WTC11 (cell line): ENCODE data around the gene AKT1S1. TPM values are rescaled to one million over a fixed set of nuclear protein-coding genes. Genes with fewer than 3 reads are reported as not detected.

Experiments
- ATAC-seq: fragments of 200-7000 bp; cut with Tn5 transposase; 2 replicates; pipeline ENCODE4 v1.10.0; 2021; ENCODE audit warnings: mild to moderate bottlenecking, moderate library complexity
- CTCF ChIA-PET: fragments of 300-600 bp; sonication (Branson Sonifier 250); formaldehyde crosslinking; loops from one replicate; lab custom pipeline; 2021; ENCODE audit warnings: antibody characterized with exemption; lab: Charles Lee
- POLR2A ChIA-PET: fragments of 350-600 bp; sonication (Branson Sonifier 250); formaldehyde crosslinking; loops from one replicate; lab custom pipeline; 2021; ENCODE audit warnings: antibody characterized with exemption; lab: Charles Lee
- DNase-seq: peaks from one replicate; pipeline ENCODE4 v3.0.0; 2021; ENCODE audit warnings: low spot score
- H3K27ac Mint-ChIP-seq: 2 replicates; pipeline ENCODE4 v1.8.0; 2021; ENCODE audit warnings: mixed read lengths
- H3K27me3 Mint-ChIP-seq: 2 replicates; pipeline ENCODE4 v1.8.0; 2021; ENCODE audit warnings: low read depth, mild to moderate bottlenecking, moderate library complexity, mixed read lengths
- H3K36me3 Mint-ChIP-seq: 2 replicates; pipeline ENCODE4 v1.8.0; 2021; ENCODE audit warnings: mixed read lengths
- H3K4me1 Mint-ChIP-seq: 2 replicates; pipeline ENCODE4 v1.8.0; 2022; ENCODE audit warnings: mixed read lengths
- H3K4me3 Mint-ChIP-seq: 2 replicates; pipeline ENCODE4 v1.8.0; 2021; ENCODE audit warnings: mild to moderate bottlenecking, moderate library complexity, mixed read lengths
- H3K9me3 Mint-ChIP-seq: 2 replicates; pipeline ENCODE4 v1.8.0; 2021; ENCODE audit warnings: mixed read lengths
- ESRRA ChIP-seq: sonication (generic); formaldehyde crosslinking; IDR thresholded peaks from 2 replicates; pipeline ENCODE4 v1.8.1; 2022; ENCODE audit warnings: mild to moderate bottlenecking, missing genetic modification reagents, borderline replicate concordance
- ETV6 ChIP-seq: sonication (generic); formaldehyde crosslinking; IDR thresholded peaks from 2 replicates; pipeline ENCODE4 v1.8.1; 2022; ENCODE audit warnings: mild to moderate bottlenecking, missing genetic modification reagents
- NFYB ChIP-seq: sonication (generic); formaldehyde crosslinking; conservative IDR thresholded peaks from 2 replicates; pipeline ENCODE4 v1.8.0; 2022; ENCODE audit warnings: low read depth, missing genetic modification reagents
- PRDM15 ChIP-seq: sonication (generic); formaldehyde crosslinking; IDR thresholded peaks from 2 replicates; pipeline ENCODE4 v1.8.0; 2022; ENCODE audit warnings: missing genetic modification reagents
- TEAD4 ChIP-seq: sonication (generic); formaldehyde crosslinking; IDR thresholded peaks from 2 replicates; pipeline ENCODE4 v1.8.0; 2022; ENCODE audit warnings: mild to moderate bottlenecking, missing genetic modification reagents
- USF1 ChIP-seq: sonication (generic); formaldehyde crosslinking; IDR thresholded peaks from 2 replicates; pipeline ENCODE4 v1.8.0; 2022; ENCODE audit warnings: mild to moderate bottlenecking, missing genetic modification reagents
- USF2 ChIP-seq: sonication (generic); formaldehyde crosslinking; IDR thresholded peaks from 2 replicates; pipeline ENCODE4 v1.8.1; 2023; ENCODE audit warnings: mild to moderate bottlenecking, missing genetic modification reagents, moderate library complexity
- ZBTB21 ChIP-seq: sonication (generic); formaldehyde crosslinking; IDR thresholded peaks from 2 replicates; pipeline ENCODE4 v1.8.1; 2023; ENCODE audit warnings: mild to moderate bottlenecking, missing genetic modification reagents, borderline replicate concordance
- ZNF317 ChIP-seq: sonication (generic); formaldehyde crosslinking; IDR thresholded peaks from 2 replicates; pipeline ENCODE4 v1.8.1; 2023; ENCODE audit warnings: low read depth, mild to moderate bottlenecking, moderate library complexity, missing genetic modification reagents, borderline replicate concordance
- ZNF396 ChIP-seq: fragments of 250-450 bp; sonication (Bioruptor Pico); IDR thresholded peaks from 2 replicates; pipeline ENCODE4 v1.8.0; 2021; ENCODE audit warnings: mild to moderate bottlenecking, moderate library complexity, borderline replicate concordance
- ZNF416 ChIP-seq: fragments of 250-450 bp; sonication (Bioruptor Pico); IDR thresholded peaks from 2 replicates; pipeline ENCODE4 v1.9.0; 2021; ENCODE audit warnings: mild to moderate bottlenecking, inconsistent platforms
- total RNA-seq: library from RNA; stranded (reverse); gene quantifications from 3 replicates; pipeline ENCODE4 v1.2.3, GENCODE V29; 2021
- TF ChIP-seq, protein P1 (sequence below): sonication (generic); formaldehyde crosslinking; IDR thresholded peaks from 2 replicates; pipeline ENCODE4 v1.8.1; 2022; ENCODE audit warnings: low read depth, mild to moderate bottlenecking, moderate library complexity, missing genetic modification reagents, borderline replicate concordance
- TF ChIP-seq, protein P2 (sequence below): sonication (generic); formaldehyde crosslinking; IDR thresholded peaks from 2 replicates; pipeline ENCODE4 v1.8.1; 2022; ENCODE audit warnings: mild to moderate bottlenecking, missing genetic modification reagents, moderate library complexity, borderline replicate concordance
- TF ChIP-seq, protein P3 (sequence below): sonication (generic); formaldehyde crosslinking; IDR thresholded peaks from 2 replicates; pipeline ENCODE4 v1.8.1; 2022; ENCODE audit warnings: missing genetic modification reagents, borderline replicate concordance
- TF ChIP-seq, protein P4 (sequence below): sonication (generic); formaldehyde crosslinking; IDR thresholded peaks from 2 replicates; pipeline ENCODE4 v1.8.0; 2022; ENCODE audit warnings: mild to moderate bottlenecking, missing genetic modification reagents

The AKT1S1 gene
- total RNA-seq, 1 experiment from 2014 or later, result 47.8 TPM

DNA sequence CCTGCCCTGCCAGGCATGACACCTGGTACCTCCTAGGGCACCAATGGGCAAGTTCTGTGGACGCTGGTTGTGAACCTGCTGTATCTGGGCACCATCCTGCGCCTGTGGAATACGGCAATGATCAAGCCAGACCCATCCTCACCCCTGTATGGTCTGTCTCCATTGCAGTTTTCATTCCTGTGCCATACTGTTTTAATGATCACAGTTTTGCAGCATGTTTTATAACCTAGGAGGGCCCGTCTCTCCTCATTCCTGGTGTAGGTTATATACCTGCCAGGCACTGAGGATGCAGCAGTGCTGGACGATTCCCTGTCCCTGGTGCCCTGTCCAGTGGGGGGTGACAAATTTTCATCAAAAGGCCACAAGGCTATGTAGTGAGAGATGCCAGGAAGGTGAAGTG lies 5.9 kb upstream of the AKT1S1 start:
- H3K4me3 Mint-ChIP-seq, result no peak overlapping the region
- ATAC-seq, result no peak
- no peaks in the 10 kb centered on the region for H3K27me3 Mint-ChIP-seq
- no peaks in the 10 kb centered on the region for H3K9me3 Mint-ChIP-seq
- TF ChIP-seq ETV6 (CRISPR knock-in tag) (no peak), ZNF317 (CRISPR knock-in tag) (no peak), TEAD4 (CRISPR knock-in tag) (no peak), ZNF416 (no peak)
- H3K36me3 Mint-ChIP-seq, result peaks cover 61% of the 10 kb centered on the region
- peaks cover 12% of the 10 kb centered on the region for H3K4me1 Mint-ChIP-seq
- DNase-seq, result no peak
- ChIA-PET POLR2A (no interaction called here), CTCF (no interaction called here)
- no peak overlapping the region for H3K27ac Mint-ChIP-seq

- ChIA-PET POLR2A (no interaction called here), CTCF (no interaction called here)
- Mint-ChIP-seq H3K27ac (no peak overlapping the region), H3K4me3 (no peak overlapping the region), H3K9me3 (no peaks in the 10 kb centered on the region), H3K4me1 (peaks cover 14% of the 10 kb centered on the region), H3K27me3 (no peaks in the 10 kb centered on the region), H3K36me3 (peaks cover 61% of the 10 kb centered on the region)
- no peak for TF ChIP-seq ZNF396 (CRISPR knock-in tag)
- TF ChIP-seq ESRRA (CRISPR knock-in tag), result no peak
- ATAC-seq, result no peak
- DNase-seq, result no peak
Measured at GRCh38 chr19:49882643-49883042, 5.5 kb upstream of the AKT1S1 start.

DNA sequence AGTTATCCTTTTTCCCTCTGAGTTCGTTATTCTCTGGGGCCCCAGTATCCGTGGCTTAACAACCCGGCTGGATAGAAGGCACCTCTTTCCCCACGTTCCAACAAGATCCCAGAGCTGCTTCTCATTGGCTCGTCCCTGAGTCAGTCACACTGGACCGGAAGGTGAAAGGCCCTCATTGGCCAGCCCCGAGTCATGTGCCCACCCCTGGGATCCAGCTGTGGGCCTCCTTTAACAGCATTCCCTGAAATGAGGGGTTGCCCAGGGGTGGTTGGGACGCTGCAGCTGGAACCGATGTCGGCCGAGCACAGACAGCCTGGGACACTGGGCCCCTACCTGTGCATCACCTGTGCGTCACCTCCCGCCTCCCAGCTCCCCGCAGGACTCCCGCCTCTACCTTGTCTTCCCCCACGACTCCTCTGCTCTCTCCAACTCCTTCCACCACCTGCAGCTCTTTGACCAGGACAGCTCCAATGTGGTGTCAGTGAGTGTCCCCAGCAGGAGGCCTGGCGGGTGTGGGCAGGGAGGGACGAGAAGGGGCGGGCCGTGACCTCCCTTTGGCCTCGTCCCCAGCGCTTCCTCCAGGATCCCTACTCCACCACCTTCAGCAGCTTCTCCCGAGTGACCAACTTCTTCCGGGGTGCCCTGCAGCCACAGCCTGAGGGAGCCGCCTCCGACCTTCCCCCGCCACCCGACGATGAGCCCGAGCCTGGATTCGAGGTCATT lies 4.7 kb upstream of the AKT1S1 start:
- POLR2A ChIA-PET, result no interaction called here
- Mint-ChIP-seq H3K4me1 (peaks cover 14% of the 10 kb centered on the region), H3K27me3 (no peaks in the 10 kb centered on the region), H3K9me3 (no peaks in the 10 kb centered on the region), H3K4me3 (no peak overlapping the region), H3K27ac (no peak overlapping the region), H3K36me3 (peaks cover 61% of the 10 kb centered on the region)
- CTCF ChIA-PET, result interaction anchor here (0.7 to 2.8 kb wide), 3 partner anchors 8 to 17 kb away, joined by 3 to 11 read pairs (median 4); no protein-coding TSS in a partner anchor
- TF ChIP-seq, protein P1, sequence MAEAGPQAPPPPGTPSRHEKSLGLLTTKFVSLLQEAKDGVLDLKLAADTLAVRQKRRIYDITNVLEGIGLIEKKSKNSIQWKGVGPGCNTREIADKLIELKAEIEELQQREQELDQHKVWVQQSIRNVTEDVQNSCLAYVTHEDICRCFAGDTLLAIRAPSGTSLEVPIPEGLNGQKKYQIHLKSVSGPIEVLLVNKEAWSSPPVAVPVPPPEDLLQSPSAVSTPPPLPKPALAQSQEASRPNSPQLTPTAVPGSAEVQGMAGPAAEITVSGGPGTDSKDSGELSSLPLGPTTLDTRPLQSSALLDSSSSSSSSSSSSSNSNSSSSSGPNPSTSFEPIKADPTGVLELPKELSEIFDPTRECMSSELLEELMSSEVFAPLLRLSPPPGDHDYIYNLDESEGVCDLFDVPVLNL (CRISPR knock-in tag), result no peak
- TF ChIP-seq, protein P2, sequence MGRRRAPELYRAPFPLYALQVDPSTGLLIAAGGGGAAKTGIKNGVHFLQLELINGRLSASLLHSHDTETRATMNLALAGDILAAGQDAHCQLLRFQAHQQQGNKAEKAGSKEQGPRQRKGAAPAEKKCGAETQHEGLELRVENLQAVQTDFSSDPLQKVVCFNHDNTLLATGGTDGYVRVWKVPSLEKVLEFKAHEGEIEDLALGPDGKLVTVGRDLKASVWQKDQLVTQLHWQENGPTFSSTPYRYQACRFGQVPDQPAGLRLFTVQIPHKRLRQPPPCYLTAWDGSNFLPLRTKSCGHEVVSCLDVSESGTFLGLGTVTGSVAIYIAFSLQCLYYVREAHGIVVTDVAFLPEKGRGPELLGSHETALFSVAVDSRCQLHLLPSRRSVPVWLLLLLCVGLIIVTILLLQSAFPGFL (CRISPR knock-in tag), result no peak
- TF ChIP-seq PRDM15 (no peak), USF2 (CRISPR knock-in tag) (peak; percentile 85), ZBTB21 (no peak), USF1 (CRISPR knock-in tag) (peak; percentile 57; the same call in 1 of the 2 replicates), NFYB (CRISPR knock-in tag) (peak; percentile 68)
- TF ChIP-seq, protein P3, sequence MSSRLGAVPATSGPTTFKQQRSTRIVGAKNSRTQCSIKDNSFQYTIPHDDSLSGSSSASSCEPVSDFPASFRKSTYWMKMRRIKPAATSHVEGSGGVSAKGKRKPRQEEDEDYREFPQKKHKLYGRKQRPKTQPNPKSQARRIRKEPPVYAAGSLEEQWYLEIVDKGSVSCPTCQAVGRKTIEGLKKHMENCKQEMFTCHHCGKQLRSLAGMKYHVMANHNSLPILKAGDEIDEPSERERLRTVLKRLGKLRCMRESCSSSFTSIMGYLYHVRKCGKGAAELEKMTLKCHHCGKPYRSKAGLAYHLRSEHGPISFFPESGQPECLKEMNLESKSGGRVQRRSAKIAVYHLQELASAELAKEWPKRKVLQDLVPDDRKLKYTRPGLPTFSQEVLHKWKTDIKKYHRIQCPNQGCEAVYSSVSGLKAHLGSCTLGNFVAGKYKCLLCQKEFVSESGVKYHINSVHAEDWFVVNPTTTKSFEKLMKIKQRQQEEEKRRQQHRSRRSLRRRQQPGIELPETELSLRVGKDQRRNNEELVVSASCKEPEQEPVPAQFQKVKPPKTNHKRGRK (CRISPR knock-in tag), result no peak
- TF ChIP-seq, protein P4, sequence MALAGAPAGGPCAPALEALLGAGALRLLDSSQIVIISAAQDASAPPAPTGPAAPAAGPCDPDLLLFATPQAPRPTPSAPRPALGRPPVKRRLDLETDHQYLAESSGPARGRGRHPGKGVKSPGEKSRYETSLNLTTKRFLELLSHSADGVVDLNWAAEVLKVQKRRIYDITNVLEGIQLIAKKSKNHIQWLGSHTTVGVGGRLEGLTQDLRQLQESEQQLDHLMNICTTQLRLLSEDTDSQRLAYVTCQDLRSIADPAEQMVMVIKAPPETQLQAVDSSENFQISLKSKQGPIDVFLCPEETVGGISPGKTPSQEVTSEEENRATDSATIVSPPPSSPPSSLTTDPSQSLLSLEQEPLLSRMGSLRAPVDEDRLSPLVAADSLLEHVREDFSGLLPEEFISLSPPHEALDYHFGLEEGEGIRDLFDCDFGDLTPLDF, result no peak
- no peak for ATAC-seq
- peak; percentile 63 for DNase-seq
